Measurements from ENCODE around the gene TIAL1. TPM values are rescaled to one million over a fixed set of nuclear protein-coding genes. Genes with fewer than 3 reads are reported as not detected.
A peak's percentile ranks its signal among the peaks of the same experiment; 100 is the strongest.
"Not testable (repeated sequence)": the region's sequence is repeated elsewhere in the genome, so short reads cannot be mapped to it uniquely, and the experiment has no call there.

TIAL1 gene
- total and polyA plus RNA-seq, 10 donors: 54.1 to 126 (median 112) TPM

GRCh38 chr10:119531067-119531466 lies 65.7 kb downstream of the TIAL1 start:
- intact Hi-C loops (cut with DNase I; ENCODE audit: low total_unique reads): no loop called here
- H3K27me3 ChIP-seq (replicated peaks in 1 of 7): no peaks in the 10 kb centered on the region
- 88 to 100% (median 92%) methylated on average over 1 of the region's 1 CpG for WGBS, 5 donors
- no peak overlapping the region for H3K27ac ChIP-seq
- H3K4me1 ChIP-seq: peaks cover 0 to 39% (median under 1%) of the 10 kb centered on the region in 6 donors
- no peak for DNase-seq
- peaks cover 0 to 7% (median 0%) of the 10 kb centered on the region in 6 donors for H3K36me3 ChIP-seq
- no peak overlapping the region for H3K4me3 ChIP-seq
- no peaks in the 10 kb centered on the region for H3K9me3 ChIP-seq
- no peak for TF ChIP-seq POLR2A (IDR thresholded peaks at IDR 0.05)
- TF ChIP-seq POLR2AphosphoS5 (IDR thresholded peaks at IDR 0.05): no peak
- TF ChIP-seq, protein P1, sequence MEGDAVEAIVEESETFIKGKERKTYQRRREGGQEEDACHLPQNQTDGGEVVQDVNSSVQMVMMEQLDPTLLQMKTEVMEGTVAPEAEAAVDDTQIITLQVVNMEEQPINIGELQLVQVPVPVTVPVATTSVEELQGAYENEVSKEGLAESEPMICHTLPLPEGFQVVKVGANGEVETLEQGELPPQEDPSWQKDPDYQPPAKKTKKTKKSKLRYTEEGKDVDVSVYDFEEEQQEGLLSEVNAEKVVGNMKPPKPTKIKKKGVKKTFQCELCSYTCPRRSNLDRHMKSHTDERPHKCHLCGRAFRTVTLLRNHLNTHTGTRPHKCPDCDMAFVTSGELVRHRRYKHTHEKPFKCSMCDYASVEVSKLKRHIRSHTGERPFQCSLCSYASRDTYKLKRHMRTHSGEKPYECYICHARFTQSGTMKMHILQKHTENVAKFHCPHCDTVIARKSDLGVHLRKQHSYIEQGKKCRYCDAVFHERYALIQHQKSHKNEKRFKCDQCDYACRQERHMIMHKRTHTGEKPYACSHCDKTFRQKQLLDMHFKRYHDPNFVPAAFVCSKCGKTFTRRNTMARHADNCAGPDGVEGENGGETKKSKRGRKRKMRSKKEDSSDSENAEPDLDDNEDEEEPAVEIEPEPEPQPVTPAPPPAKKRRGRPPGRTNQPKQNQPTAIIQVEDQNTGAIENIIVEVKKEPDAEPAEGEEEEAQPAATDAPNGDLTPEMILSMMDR (IDR thresholded peaks at IDR 0.05 in 8 of 11, conservative IDR thresholded peaks at IDR 0.05 in 3 of 11): no peak

DNA sequence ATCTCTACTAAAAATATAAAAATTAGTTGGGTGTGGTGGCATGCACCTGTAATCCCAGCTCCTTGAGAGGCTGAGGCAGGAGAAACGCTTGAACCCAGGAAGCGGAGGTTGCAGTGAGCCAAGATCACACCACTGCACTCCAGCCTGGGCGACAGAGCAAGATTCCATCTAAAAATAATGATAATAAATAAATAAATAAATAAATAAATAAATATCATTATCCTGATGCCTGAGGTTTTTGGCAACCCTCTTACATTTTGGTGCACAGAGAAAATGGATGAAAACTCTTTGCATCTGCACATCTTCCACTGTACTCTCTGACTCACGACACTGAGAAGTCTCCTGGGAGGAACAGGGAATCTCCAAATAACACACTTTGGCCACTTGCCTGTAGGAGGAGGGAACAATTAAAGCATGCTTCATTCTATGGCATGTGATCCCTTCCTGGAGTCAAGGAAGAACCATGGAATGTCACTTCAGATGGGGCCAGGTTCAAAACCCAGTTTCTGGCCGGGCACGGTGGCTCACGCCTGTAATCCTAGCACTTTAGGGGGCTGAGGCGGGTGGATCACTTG lies 68.0 kb downstream of the TIAL1 start:
- Histone ChIP-seq H3K4me1 (peaks cover 0 to 25% (median 0%) of the 10 kb centered on the region in 6 donors), H3K36me3 (peaks cover 0 to 26% (median 16%) of the 10 kb centered on the region in 6 donors)
- DNase-seq: peak; percentile 45
- H3K27ac ChIP-seq; H3K4me3 ChIP-seq; H3K27me3 ChIP-seq (replicated peaks in 1 of 7); intact Hi-C loops (cut with DNase I; ENCODE audit: low total_unique reads); H3K9me3 ChIP-seq: not testable (repeated sequence)
- 70 to 78% (median 74%) methylated on average over 8 of the region's 8 CpGs for WGBS, 5 donors

GRCh38 chr10:119526621-119527592 lies 69.9 kb downstream of the TIAL1 start:
- H3K4me1 ChIP-seq: peaks cover 0 to 8% (median 0%) of the 10 kb centered on the region in 6 donors
- no peaks in the 10 kb centered on the region for H3K27me3 ChIP-seq (replicated peaks in 1 of 7)
- TF ChIP-seq, protein P1 (IDR thresholded peaks at IDR 0.05 in 8 of 11, conservative IDR thresholded peaks at IDR 0.05 in 3 of 11): no peak
- no peak overlapping the region for H3K4me3 ChIP-seq
- 74 to 79% (median 78%) methylated on average over 18 of the region's 18 CpGs for WGBS, 5 donors
- DNase-seq: peak; percentile 54
- peaks cover 0 to 43% (median 18%) of the 10 kb centered on the region in 6 donors for H3K36me3 ChIP-seq
- H3K27ac ChIP-seq: no peak overlapping the region
- no peaks in the 10 kb centered on the region for H3K9me3 ChIP-seq
- intact Hi-C loops (cut with DNase I; ENCODE audit: low total_unique reads): no loop called here

DNA sequence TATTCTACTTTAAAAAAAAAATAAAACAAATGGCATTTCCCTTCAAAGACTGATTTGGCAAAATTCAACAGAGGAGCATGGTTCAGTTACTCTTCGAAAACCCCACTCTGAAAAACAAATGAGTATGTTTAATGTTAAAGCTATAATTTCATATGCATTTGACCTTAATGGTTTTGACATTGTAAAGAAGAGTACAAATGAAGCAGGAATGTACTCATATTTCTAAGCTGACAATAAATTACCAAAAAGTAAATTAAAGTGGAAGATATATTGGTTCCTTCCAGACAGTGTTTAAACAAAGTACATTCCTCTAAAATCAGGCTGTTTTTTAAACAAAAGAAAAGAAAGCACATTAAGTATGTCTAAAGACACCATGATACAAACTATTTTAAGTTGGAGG lies 70.6 kb downstream of the TIAL1 start:
- Histone ChIP-seq H3K9me3 (no peaks in the 10 kb centered on the region), H3K27me3 (replicated peaks in 1 of 7) (no peaks in the 10 kb centered on the region), H3K4me3 (no peak overlapping the region), H3K27ac (no peak overlapping the region), H3K4me1 (peaks cover 0 to under 1% (median 0%) of the 10 kb centered on the region in 6 donors), H3K36me3 (peaks cover 0 to 48% (median 18%) of the 10 kb centered on the region in 6 donors)
- 89 to 96% (median 91%) methylated on average over 1 of the region's 1 CpG for WGBS, 5 donors
- intact Hi-C loops (cut with DNase I; ENCODE audit: low total_unique reads): no loop called here
- TF ChIP-seq, protein P1 (IDR thresholded peaks at IDR 0.05 in 8 of 11, conservative IDR thresholded peaks at IDR 0.05 in 3 of 11): no peak
- no peak for TF ChIP-seq POLR2AphosphoS5 (IDR thresholded peaks at IDR 0.05)
- no peak for TF ChIP-seq POLR2A (IDR thresholded peaks at IDR 0.05)
- DNase-seq: peak; percentile 6
